DND-41 (cell line): Measurements from ENCODE around the gene VSIG8.

Experiments
- ATAC-seq: fragments of 200-7000 bp; cut with Tn5 transposase; 3 replicates; pipeline ENCODE4 v1.9.1; 2021; ENCODE audit warnings: low read depth; ENCODE audit not compliant: insufficient read depth
- DNase-seq: peaks from one replicate; pipeline ENCODE4 v3.0.0-alpha.2; 2020
- H2AFZ ChIP-seq: 2 replicates; pipeline ENCODE4 v1.6.0; 2012; ENCODE audit warnings: low read depth, low read length
- H3K27ac ChIP-seq: 2 replicates; pipeline ENCODE4 v1.5.1; 2012; ENCODE audit warnings: low read length, inconsistent platforms
- H3K27me3 ChIP-seq: fragments of 200-600 bp; sonication (generic); 2 replicates; pipeline ENCODE4 v1.6.0; 2012; ENCODE audit warnings: low read length, mild to moderate bottlenecking, inconsistent platforms; ENCODE audit not compliant: insufficient read depth, poor library complexity
- H3K36me3 ChIP-seq: 2 replicates; pipeline ENCODE4 v1.5.1; 2012; ENCODE audit warnings: low read length, inconsistent platforms; ENCODE audit not compliant: insufficient read depth
- H3K4me1 ChIP-seq: 2 replicates; pipeline ENCODE4 v1.5.1; 2012; ENCODE audit warnings: mild to moderate bottlenecking, low read length; ENCODE audit not compliant: insufficient read depth
- H3K4me2 ChIP-seq: 2 replicates; pipeline ENCODE4 v1.6.0; 2012; ENCODE audit warnings: mild to moderate bottlenecking, moderate library complexity, low read length, inconsistent platforms; ENCODE audit not compliant: insufficient read depth
- H3K4me3 ChIP-seq, 2 experiments: fragments of 200-600 bp in 1 of 2; shearing (Covaris generic) in 1 of 2; 2 replicates each; pipeline ENCODE4 v1.5.1; 2012 to 2016; ENCODE audit warnings: inconsistent platforms in 2 of 2, low read length in 2 of 2, mild to moderate bottlenecking in 2 of 2, low read depth in 1 of 2, moderate library complexity in 1 of 2
- H3K79me2 ChIP-seq: 2 replicates; pipeline ENCODE4 v1.6.0; 2012; ENCODE audit warnings: low read length, inconsistent platforms; ENCODE audit not compliant: insufficient read depth
- H3K9ac ChIP-seq: 2 replicates; pipeline ENCODE4 v1.6.0; 2012; ENCODE audit warnings: low read depth, mild to moderate bottlenecking, inconsistent platforms, low read length, moderate library complexity
- H3K9me3 ChIP-seq: 2 replicates; pipeline ENCODE4 v1.5.1; 2012; ENCODE audit warnings: low read length, moderate library complexity, mild to moderate bottlenecking, inconsistent platforms; ENCODE audit not compliant: insufficient read depth, severe bottlenecking
- H4K20me1 ChIP-seq: 2 replicates; pipeline ENCODE4 v1.6.0; 2012; ENCODE audit warnings: low read length; ENCODE audit not compliant: insufficient read depth
- EZH2 ChIP-seq: IDR thresholded peaks from 3 replicates; pipeline ENCODE4 v1.6.1; 2012; ENCODE audit warnings: borderline replicate concordance, low read depth, mild to moderate bottlenecking, moderate library complexity, low read length, inconsistent platforms; ENCODE audit not compliant: severe bottlenecking
- TF ChIP-seq, protein P1 (sequence below): IDR thresholded peaks from 2 replicates; pipeline ENCODE4 v1.5.1; 2012; ENCODE audit warnings: borderline replicate concordance, low read length, moderate library complexity, mild to moderate bottlenecking; ENCODE audit not compliant: poor library complexity, severe bottlenecking; ENCODE audit errors: extremely low read depth

Gene VSIG8

DNA sequence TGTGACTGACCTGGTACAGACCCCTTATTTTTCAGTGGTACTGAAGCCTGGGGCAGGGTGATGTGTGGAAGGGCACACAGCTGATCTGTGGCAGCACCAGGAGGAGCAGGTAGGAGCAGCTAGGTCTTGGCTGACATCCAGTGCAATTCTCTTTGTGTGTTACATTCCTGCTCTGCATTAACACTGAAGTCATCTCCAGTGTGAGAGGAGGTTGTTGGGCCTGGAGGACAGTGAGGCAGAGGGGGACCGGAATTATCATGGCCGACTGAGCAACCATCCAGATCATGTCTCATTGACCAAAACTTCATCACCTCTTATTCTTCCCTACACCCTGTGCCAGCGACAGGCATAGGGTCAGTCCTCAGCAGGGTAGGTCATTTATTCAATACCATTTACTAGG is 34.3 kb downstream of the VSIG8 start:
- no peak for DNase-seq
- no peaks in the 10 kb centered on the region for H4K20me1 ChIP-seq

GRCh38 chr1:159827549-159827948 is 34.9 kb downstream of the VSIG8 start:
- no peak for DNase-seq

More for the DNA sequence above, 34.3 kb downstream of the VSIG8 start:
- no peak overlapping the region for H3K4me2 ChIP-seq
- TF ChIP-seq, protein P1, sequence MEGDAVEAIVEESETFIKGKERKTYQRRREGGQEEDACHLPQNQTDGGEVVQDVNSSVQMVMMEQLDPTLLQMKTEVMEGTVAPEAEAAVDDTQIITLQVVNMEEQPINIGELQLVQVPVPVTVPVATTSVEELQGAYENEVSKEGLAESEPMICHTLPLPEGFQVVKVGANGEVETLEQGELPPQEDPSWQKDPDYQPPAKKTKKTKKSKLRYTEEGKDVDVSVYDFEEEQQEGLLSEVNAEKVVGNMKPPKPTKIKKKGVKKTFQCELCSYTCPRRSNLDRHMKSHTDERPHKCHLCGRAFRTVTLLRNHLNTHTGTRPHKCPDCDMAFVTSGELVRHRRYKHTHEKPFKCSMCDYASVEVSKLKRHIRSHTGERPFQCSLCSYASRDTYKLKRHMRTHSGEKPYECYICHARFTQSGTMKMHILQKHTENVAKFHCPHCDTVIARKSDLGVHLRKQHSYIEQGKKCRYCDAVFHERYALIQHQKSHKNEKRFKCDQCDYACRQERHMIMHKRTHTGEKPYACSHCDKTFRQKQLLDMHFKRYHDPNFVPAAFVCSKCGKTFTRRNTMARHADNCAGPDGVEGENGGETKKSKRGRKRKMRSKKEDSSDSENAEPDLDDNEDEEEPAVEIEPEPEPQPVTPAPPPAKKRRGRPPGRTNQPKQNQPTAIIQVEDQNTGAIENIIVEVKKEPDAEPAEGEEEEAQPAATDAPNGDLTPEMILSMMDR, result no peak
- no peak for TF ChIP-seq EZH2
- ATAC-seq, result no peak
- no peaks in the 10 kb centered on the region for H3K79me2 ChIP-seq
- no peak overlapping the region for H3K27ac ChIP-seq
- H2AFZ ChIP-seq, result no peak overlapping the region
- peaks cover 8% of the 10 kb centered on the region for H3K4me1 ChIP-seq
- H3K4me3 ChIP-seq, result no peak overlapping the region
- H3K9ac ChIP-seq, result no peak overlapping the region
- no peaks in the 10 kb centered on the region for H3K36me3 ChIP-seq
- H3K9me3 ChIP-seq, result no peaks in the 10 kb centered on the region
- H3K27me3 ChIP-seq, result no peaks in the 10 kb centered on the region

GRCh38 chr1:159827102-159827490 is 35.4 kb downstream of the VSIG8 start:
- no peaks in the 10 kb centered on the region for H4K20me1 ChIP-seq
- peaks cover 8% of the 10 kb centered on the region for H3K4me1 ChIP-seq
- H2AFZ ChIP-seq, result no peak overlapping the region
- no peak overlapping the region for H3K4me2 ChIP-seq
- no peaks in the 10 kb centered on the region for H3K36me3 ChIP-seq
- H3K79me2 ChIP-seq, result no peaks in the 10 kb centered on the region
- TF ChIP-seq, protein P1, result no peak
- TF ChIP-seq EZH2, result no peak
- H3K27ac ChIP-seq, result no peak overlapping the region
- H3K9me3 ChIP-seq, result no peaks in the 10 kb centered on the region
- H3K4me3 ChIP-seq, result no peak overlapping the region
- ATAC-seq (no peak), DNase-seq (no peak)
- H3K9ac ChIP-seq, result no peak overlapping the region
- no peaks in the 10 kb centered on the region for H3K27me3 ChIP-seq

More at GRCh38 chr1:159827549-159827948, 34.9 kb downstream of the VSIG8 start:
- H2AFZ ChIP-seq, result no peak overlapping the region
- no peak overlapping the region for H3K27ac ChIP-seq
- no peak overlapping the region for H3K9ac ChIP-seq
- H3K4me1 ChIP-seq, result peaks cover 8% of the 10 kb centered on the region
- H3K4me2 ChIP-seq, result no peak overlapping the region
- no peaks in the 10 kb centered on the region for H3K27me3 ChIP-seq
- no peaks in the 10 kb centered on the region for H3K9me3 ChIP-seq
- H4K20me1 ChIP-seq, result no peaks in the 10 kb centered on the region
- ATAC-seq, result no peak
- H3K4me3 ChIP-seq, result no peak overlapping the region
- H3K36me3 ChIP-seq, result no peaks in the 10 kb centered on the region
- no peak for TF ChIP-seq EZH2
- TF ChIP-seq, protein P1, result no peak
- H3K79me2 ChIP-seq, result no peaks in the 10 kb centered on the region
